Fibroblast of skin of back (primary cell): ENCODE results near the gene CPA1.
"Not testable (repeated sequence)": the region's sequence is repeated elsewhere in the genome, so short reads cannot be mapped to it uniquely, and the experiment has no call there.

Source experiments
- DNase-seq: peaks from one replicate; pipeline ENCODE4 v3.0.0-alpha.2; 2013

CPA1 gene

GRCh38 chr7:130374507-130374906, 5.8 kb upstream of the CPA1 start:
- no peak for DNase-seq

GRCh38 chr7:130376461-130376860, 3.8 kb upstream of the CPA1 start:
- DNase-seq, result not testable (repeated sequence)

- DNase-seq, result peak; percentile 27
Measured at GRCh38 chr7:130377178-130377577, 3.1 kb upstream of the CPA1 start.

- DNase-seq, result no peak
Measured at GRCh38 chr7:130379019-130379418, 1.3 kb upstream of the CPA1 start.

- no peak for DNase-seq
Measured at GRCh38 chr7:130379532-130379920, 768 bp upstream of the CPA1 start.

GRCh38 chr7:130380861-130381455, 664 bp downstream of the CPA1 start:
- DNase-seq, result no peak

- DNase-seq, result no peak
Measured at GRCh38 chr7:130381468-130382312, 1.4 kb downstream of the CPA1 start.

- DNase-seq, result no peak
Measured at GRCh38 chr7:130383187-130383980, 3.1 kb downstream of the CPA1 start.

GRCh38 chr7:130384371-130384801, 4.1 kb downstream of the CPA1 start:
- DNase-seq, result no peak

GRCh38 chr7:130384841-130385599, 4.7 kb downstream of the CPA1 start:
- no peak for DNase-seq

GRCh38 chr7:130385600-130386066, 5.3 kb downstream of the CPA1 start:
- no peak for DNase-seq

GRCh38 chr7:130386876-130387275, 6.6 kb downstream of the CPA1 start:
- DNase-seq, result no peak

- no peak for DNase-seq
Measured at GRCh38 chr7:130387306-130387627, 7.0 kb downstream of the CPA1 start.

- peak; percentile 18 for DNase-seq
Measured at GRCh38 chr7:130387628-130388403, 7.5 kb downstream of the CPA1 start.

GRCh38 chr7:130388671-130389070, 8.4 kb downstream of the CPA1 start:
- no peak for DNase-seq

- no peak for DNase-seq
Measured at GRCh38 chr7:130390486-130390885, 10.2 kb downstream of the CPA1 start.

GRCh38 chr7:130393101-130393561, 12.8 kb downstream of the CPA1 start:
- DNase-seq, result peak; percentile 37

GRCh38 chr7:130393841-130394411, 13.6 kb downstream of the CPA1 start:
- DNase-seq, result no peak

- DNase-seq, result no peak
Measured at GRCh38 chr7:130394421-130395195, 14.3 kb downstream of the CPA1 start.

GRCh38 chr7:130395421-130395820, 15.1 kb downstream of the CPA1 start:
- no peak for DNase-seq
